H1 (cell line): ENCODE results near the gene TCP11. TPM values are rescaled to one million over a fixed set of nuclear protein-coding genes. Genes with fewer than 3 reads are reported as not detected.

ENCODE experiments used
- CTCF ChIA-PET: fragments of 300-600 bp; sonication (Branson Sonifier 250); formaldehyde crosslinking; loops from one replicate; lab custom pipeline; 2021; ENCODE audit not compliant: partially characterized antibody; lab: Charles Lee
- POLR2A ChIA-PET: fragments of 300-600 bp; sonication (Branson Sonifier 250); formaldehyde crosslinking; loops from one replicate; lab custom pipeline; 2021; ENCODE audit warnings: inconsistent platforms; ENCODE audit not compliant: partially characterized antibody; lab: Charles Lee
- DNase-seq, 2 experiments: peaks; one replicate each; pipeline versions ENCODE4 v3.0.0 to v3.0.0-alpha.2; 2010 to 2022; ENCODE audit warnings: low spot score in 2 of 2, low read depth in 1 of 2, mixed read lengths in 1 of 2
- FAIRE-seq: peaks from 2 replicates; lab custom pipeline; 2011; peaks lifted over from hg19 to GRCh38; lab: Jason Lieb, UNC
- H2AFZ ChIP-seq: 2 replicates; pipeline ENCODE4 v1.8.1; 2012; ENCODE audit warnings: low read length, inconsistent platforms
- H2AK5ac ChIP-seq: 2 replicates; pipeline ENCODE4 v1.6.1; 2013; ENCODE audit warnings: low read depth, low read length
- H2BK120ac ChIP-seq: replicated peaks from 2 replicates; pipeline ENCODE3; 2013; ENCODE audit warnings: low read depth, low read length, inconsistent platforms
- H2BK12ac ChIP-seq: 2 replicates; pipeline ENCODE4 v1.6.1; 2013; ENCODE audit warnings: low read depth, low read length
- H2BK15ac ChIP-seq: 2 replicates; pipeline ENCODE4 v1.6.1; 2013; ENCODE audit warnings: low read length
- H2BK20ac ChIP-seq: 2 replicates; pipeline ENCODE4 v1.6.1; 2013; ENCODE audit warnings: low read length
- H2BK5ac ChIP-seq: 2 replicates; pipeline ENCODE4 v1.6.1; 2013; ENCODE audit warnings: low read depth, low read length
- H3K14ac ChIP-seq: 2 replicates; pipeline ENCODE4 v1.6.1; 2013; ENCODE audit warnings: inconsistent platforms; ENCODE audit not compliant: insufficient read length
- H3K18ac ChIP-seq: 2 replicates; pipeline ENCODE4 v1.6.1; 2013; ENCODE audit warnings: low read length; ENCODE audit errors: extremely low read depth
- H3K23ac ChIP-seq: 2 replicates; pipeline ENCODE4 v1.6.1; 2013; ENCODE audit warnings: inconsistent platforms; ENCODE audit not compliant: insufficient read length
- H3K23me2 ChIP-seq: 2 replicates; pipeline ENCODE4 v1.6.1; 2013; ENCODE audit warnings: low read depth, low read length
- H3K27ac ChIP-seq: 2 replicates; pipeline ENCODE4 v1.6.1; 2011; ENCODE audit warnings: low read depth, low read length, inconsistent platforms
- H3K27me3 ChIP-seq, 4 experiments: replicated peaks in 1 of 4; 1 replicate in 1 of 4; 2 replicates in 3 of 4; pipeline versions ENCODE4 v1.6.1 to v1.8.1; 2011 to 2013; ENCODE audit warnings: low read length in 3 of 4, mild to moderate bottlenecking in 3 of 4, inconsistent platforms in 2 of 4, mixed read lengths in 2 of 4, moderate library complexity in 1 of 4; ENCODE audit not compliant: control insufficient read depth in 3 of 4, insufficient read depth in 3 of 4; ENCODE audit errors: extremely low read depth in 1 of 4
- H3K36me3 ChIP-seq, 4 experiments: 2 replicates each; pipeline versions ENCODE4 v1.6.1 to v1.8.1; 2011 to 2013; ENCODE audit warnings: mild to moderate bottlenecking in 4 of 4, low read length in 3 of 4, moderate library complexity in 2 of 4, control low read depth in 1 of 4, inconsistent platforms in 1 of 4; ENCODE audit not compliant: insufficient read depth in 4 of 4, control insufficient read depth in 2 of 4
- H3K4ac ChIP-seq: replicated peaks from 2 replicates; pipeline ENCODE3; 2013; ENCODE audit warnings: low read length, low read depth, mixed read lengths, inconsistent platforms; ENCODE audit not compliant: insufficient read length
- H3K4me1 ChIP-seq, 4 experiments: replicated peaks in 1 of 4; 1 replicate in 1 of 4; 2 replicates in 3 of 4; pipeline versions ENCODE4 v1.6.1 to v1.8.1; 2011 to 2013; ENCODE audit warnings: low read length in 3 of 4, inconsistent platforms in 2 of 4, mixed read lengths in 1 of 4; ENCODE audit not compliant: insufficient read depth in 4 of 4, control insufficient read depth in 3 of 4
- H3K4me2 ChIP-seq, 2 experiments: 2 replicates each; pipeline versions ENCODE4 v1.6.1 to v1.8.1; 2011 to 2013; ENCODE audit warnings: low read depth in 2 of 2, low read length in 2 of 2, control low read depth in 1 of 2, inconsistent platforms in 1 of 2, mild to moderate bottlenecking in 1 of 2; ENCODE audit not compliant: insufficient read depth in 1 of 2
- H3K4me3 ChIP-seq, 4 experiments: fragments of 200-600, 300-600 bp in 1 of 4; sonication (generic), shearing (Covaris generic), sonication (Bioruptor Twin) in 1 of 4; 2 replicates each; pipeline versions ENCODE4 v1.5.1 to v1.8.1; 2011 to 2016; ENCODE audit warnings: low read length in 4 of 4, low read depth in 3 of 4, control low read depth in 2 of 4, inconsistent platforms in 2 of 4, mild to moderate bottlenecking in 2 of 4, mixed read lengths in 1 of 4, moderate library complexity in 1 of 4; ENCODE audit not compliant: insufficient read depth in 2 of 4; ENCODE audit errors: extremely low read depth in 1 of 4
- H3K56ac ChIP-seq: replicated peaks from 2 replicates; pipeline ENCODE3; 2013; ENCODE audit warnings: low read depth, mild to moderate bottlenecking, mixed read lengths, low read length, inconsistent platforms; ENCODE audit not compliant: insufficient read length
- H3K79me1 ChIP-seq: 2 replicates; pipeline ENCODE4 v1.6.1; 2013; ENCODE audit warnings: low read depth, low read length, control low read depth
- H3K79me2 ChIP-seq, 2 experiments: 2 replicates each; pipeline versions ENCODE4 v1.6.1 to v1.8.1; 2012 to 2013; ENCODE audit warnings: low read length in 2 of 2, mild to moderate bottlenecking in 2 of 2, inconsistent platforms in 1 of 2; ENCODE audit not compliant: insufficient read depth in 2 of 2, control insufficient read depth in 1 of 2
- H3K9ac ChIP-seq, 4 experiments: replicated peaks in 1 of 4; 1 replicate in 1 of 4; 2 replicates in 3 of 4; pipeline versions ENCODE4 v1.6.1 to v1.8.1; 2011 to 2013; ENCODE audit warnings: low read depth in 3 of 4, low read length in 3 of 4, control low read depth in 2 of 4, mild to moderate bottlenecking in 2 of 4, moderate library complexity in 2 of 4, inconsistent platforms in 1 of 4; ENCODE audit errors: extremely low read depth in 1 of 4
- H3K9me3 ChIP-seq, 2 experiments: 2 replicates each; pipeline versions ENCODE4 v1.6.1 to v1.8.1; 2012 to 2013; ENCODE audit warnings: mild to moderate bottlenecking in 2 of 2, moderate library complexity in 2 of 2, control low read depth in 1 of 2, inconsistent platforms in 1 of 2, low read depth in 1 of 2, low read length in 1 of 2, mixed read lengths in 1 of 2; ENCODE audit not compliant: insufficient read depth in 2 of 2
- H4K20me1 ChIP-seq, 2 experiments: replicated peaks in 1 of 2; 2 replicates each; pipeline versions ENCODE3 to v1.8.1; 2011 to 2013; ENCODE audit warnings: inconsistent platforms in 2 of 2, low read length in 2 of 2, mild to moderate bottlenecking in 1 of 2; ENCODE audit not compliant: insufficient read depth in 2 of 2, control insufficient read depth in 1 of 2
- H4K5ac ChIP-seq: 2 replicates; pipeline ENCODE4 v1.6.1; 2013; ENCODE audit warnings: low read length, low read depth, mixed read lengths, inconsistent platforms; ENCODE audit not compliant: insufficient read length
- H4K8ac ChIP-seq: 2 replicates; pipeline ENCODE4 v1.8.0; 2013; ENCODE audit warnings: mild to moderate bottlenecking, moderate library complexity, low read length, inconsistent platforms; ENCODE audit not compliant: insufficient read depth; ENCODE audit errors: extremely low read depth
- H4K91ac ChIP-seq: replicated peaks from 2 replicates; pipeline ENCODE3; 2013; ENCODE audit warnings: low read length, mixed read lengths, inconsistent platforms; ENCODE audit not compliant: insufficient read length
- WGBS, 2 experiments: shearing (Covaris generic) in 1 of 2; methylation state at CpG; one replicate each; pipeline versions ENCODE4 v1.1.6 to v1.1.7; 2013 to 2015; ENCODE audit warnings: low lambda C conversion rate in 2 of 2, mixed read lengths in 2 of 2, inconsistent platforms in 1 of 2, low coverage in 1 of 2, missing lambda C conversion rate in 1 of 2; ENCODE audit not compliant: insufficient replicate concordance in 2 of 2, insufficient coverage in 1 of 2, insufficient read length in 1 of 2; ENCODE audit errors: extremely low coverage in 1 of 2, missing lambda C conversion rate in 1 of 2; 5-methylcytosine and 5-hydroxymethylcytosine counted together
- polyA plus RNA-seq, 7 experiments: library from polyadenylated mRNA; depleted of rRNA in 3 of 7; stranded (reverse) in 5 of 7; unstranded in 2 of 7; fragments of >200 nt in 5 of 7; fragments of 200-250 nt in 2 of 7; gene quantifications; 1 replicate in 5 of 7; 2 replicates in 1 of 7; 4 replicates in 1 of 7; pipeline versions ENCODE4 v1.2.1 to v1.2.3, GENCODE V29; 2011 to 2013; ENCODE audit warnings: missing spikeins in 2 of 7, mixed read lengths in 2 of 7
- total RNA-seq: library from RNA; stranded (reverse); fragmentation: NEBNext Ultra II Directional; extraction: Animal tissue kit (Norgen Biotek cat#: 25700); gene quantifications from 2 replicates; pipeline ENCODE4 v1.2.1, GENCODE V29; 2021

The TCP11 gene
- total and polyA plus RNA-seq, 2 of the 8 experiments (the other 6 are each of a cell fraction or from before 2014, with no cell fraction given) = 0.11 TPM; not detected in 1

DNA sequence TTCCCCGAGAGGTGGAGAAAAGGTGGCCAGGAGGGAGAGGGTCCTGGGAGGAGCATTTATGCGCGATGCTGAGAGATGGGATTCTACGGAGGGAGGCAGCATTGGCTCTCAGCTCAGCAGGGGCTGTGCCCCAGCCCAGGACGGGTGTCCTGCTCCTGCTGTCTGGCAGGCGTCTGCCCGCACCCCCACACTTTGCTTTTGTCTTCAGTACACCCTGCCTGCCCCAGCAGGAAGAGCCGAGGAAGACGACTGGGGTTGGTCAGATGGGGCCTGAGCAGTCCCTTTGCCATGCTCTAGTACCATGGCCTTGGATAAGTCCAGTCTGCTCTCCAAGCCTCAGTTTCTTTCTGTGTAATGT is 68.5 kb downstream of the TCP11 start:
- Histone ChIP-seq H2BK20ac (no peak overlapping the region), H4K20me1 (no peaks in the 10 kb centered on the region), H3K4ac (no peak overlapping the region), H3K9ac (no peak overlapping the region), H3K4me2 (no peak overlapping the region), H4K91ac (no peak overlapping the region), H2BK5ac (no peak overlapping the region), H3K23ac (no peak overlapping the region), H2BK12ac (no peak overlapping the region), H4K5ac (no peak overlapping the region), H3K18ac (no peak overlapping the region), H3K4me1 (peaks cover 4 to 26% (median 15%) of the 10 kb centered on the region in 4 experiments), H3K27ac (no peak overlapping the region), H2AK5ac (no peak overlapping the region), H2AFZ (no peak overlapping the region), H2BK15ac (no peak overlapping the region), H3K36me3 (peaks cover 0 to 4% (median 0%) of the 10 kb centered on the region in 4 experiments; a peak in 1 of 8 replicates), H3K56ac (no peak overlapping the region), H3K14ac (no peak overlapping the region), H4K8ac (no peak overlapping the region), H3K27me3 (no peaks in the 10 kb centered on the region), H2BK120ac (no peak overlapping the region), H3K4me3 (no peak overlapping the region), H3K79me2 (no peaks in the 10 kb centered on the region), H3K23me2 (no peaks in the 10 kb centered on the region; the same call in 1 of the 2 replicates), H3K9me3 (no peaks in the 10 kb centered on the region), H3K79me1 (no peaks in the 10 kb centered on the region; the same call in 1 of the 2 replicates)
- WGBS, 2 experiments = 91% methylated on average over 9 of the region's 9 CpGs; no CpG with 5 or more reads in 1 of the 2 experiments
- FAIRE-seq (no peak), DNase-seq (no peak)
- ChIA-PET POLR2A (no interaction called here), CTCF (interaction anchor here (1.2 to 8.6 kb wide), 4 partner anchors 67 to 169 kb away, joined by 3 to 52 read pairs (median 10); no protein-coding TSS in a partner anchor)
